Trophoblast cell (in vitro differentiated cells and primary cell): ENCODE measurements around the gene MMD2. TPM values are rescaled to one million over a fixed set of nuclear protein-coding genes. Genes with fewer than 3 reads are reported as not detected.

Experiments used
- DNase-seq, 2 donors: peaks; one replicate each; pipeline ENCODE4 v3.0.0-alpha.2; 2016
- H2AFZ ChIP-seq: 2 replicates; pipeline ENCODE4 v1.6.1; 2013; ENCODE audit warnings: low read length, moderate library complexity, mild to moderate bottlenecking; ENCODE audit not compliant: insufficient read depth, poor library complexity
- H2AK5ac ChIP-seq: 2 replicates; pipeline ENCODE4 v1.6.1; 2013; ENCODE audit warnings: mild to moderate bottlenecking, low read length
- H2BK120ac ChIP-seq: 2 replicates; pipeline ENCODE4 v1.6.1; 2013; ENCODE audit warnings: low read length, mild to moderate bottlenecking, moderate library complexity; ENCODE audit not compliant: insufficient read depth, poor library complexity
- H2BK12ac ChIP-seq: 2 replicates; pipeline ENCODE4 v1.6.1; 2013; ENCODE audit warnings: mild to moderate bottlenecking, low read length, moderate library complexity
- H2BK5ac ChIP-seq: 2 replicates; pipeline ENCODE4 v1.6.1; 2013; ENCODE audit warnings: low read length, low read depth, moderate library complexity, mild to moderate bottlenecking; ENCODE audit not compliant: poor library complexity
- H3K14ac ChIP-seq: 2 replicates; pipeline ENCODE4 v1.6.1; 2013; ENCODE audit warnings: mild to moderate bottlenecking, low read length
- H3K18ac ChIP-seq: 2 replicates; pipeline ENCODE4 v1.6.1; 2013; ENCODE audit warnings: mild to moderate bottlenecking, low read length
- H3K23ac ChIP-seq: 2 replicates; pipeline ENCODE4 v1.6.1; 2013; ENCODE audit warnings: low read length
- H3K27ac ChIP-seq: 2 replicates; pipeline ENCODE4 v1.5.1; 2013; ENCODE audit warnings: low read depth, mild to moderate bottlenecking, inconsistent platforms, low read length, moderate library complexity
- H3K27me3 ChIP-seq: 2 replicates; pipeline ENCODE4 v1.6.1; 2013; ENCODE audit warnings: inconsistent platforms, mild to moderate bottlenecking, low read length, moderate library complexity; ENCODE audit not compliant: insufficient read depth
- H3K36me3 ChIP-seq, 2 experiments: 1 replicate in 1 of 2; 2 replicates in 1 of 2; pipeline ENCODE4 v1.6.1; 2013; ENCODE audit warnings: low read length in 2 of 2, mild to moderate bottlenecking in 2 of 2, moderate library complexity in 1 of 2; ENCODE audit not compliant: insufficient read depth in 2 of 2, control insufficient read depth in 1 of 2
- H3K4ac ChIP-seq: 2 replicates; pipeline ENCODE4 v1.6.1; 2013; ENCODE audit warnings: low read depth, mild to moderate bottlenecking, low read length, moderate library complexity
- H3K4me1 ChIP-seq, 2 experiments: 1 replicate in 1 of 2; 2 replicates in 1 of 2; pipeline ENCODE4 v1.6.1; 2013; ENCODE audit warnings: low read length in 2 of 2, mild to moderate bottlenecking in 2 of 2, moderate library complexity in 1 of 2; ENCODE audit not compliant: insufficient read depth in 2 of 2, control insufficient read depth in 1 of 2
- H3K4me2 ChIP-seq: 2 replicates; pipeline ENCODE4 v1.6.1; 2013; ENCODE audit warnings: inconsistent platforms, mild to moderate bottlenecking, low read length, moderate library complexity
- H3K4me3 ChIP-seq: 2 replicates; pipeline ENCODE4 v1.5.1; 2013; ENCODE audit warnings: mild to moderate bottlenecking, low read depth, low read length, inconsistent platforms
- H3K79me1 ChIP-seq: one replicate; pipeline ENCODE4 v1.6.1; 2013; ENCODE audit warnings: low read length
- H3K79me2 ChIP-seq: 2 replicates; pipeline ENCODE4 v1.6.1; 2013; ENCODE audit warnings: low read length, mild to moderate bottlenecking; ENCODE audit not compliant: control insufficient read depth, insufficient read depth, poor library complexity
- H3K9ac ChIP-seq: 2 replicates; pipeline ENCODE4 v1.6.1; 2013; ENCODE audit warnings: mild to moderate bottlenecking, low read length
- H3K9me3 ChIP-seq: 2 replicates; pipeline ENCODE4 v1.6.1; 2013; ENCODE audit warnings: low read depth, mild to moderate bottlenecking, control low read depth, inconsistent platforms, low read length; ENCODE audit not compliant: insufficient read depth
- H4K12ac ChIP-seq: 2 replicates; pipeline ENCODE4 v1.6.1; 2013; ENCODE audit warnings: low read depth, mild to moderate bottlenecking, low read length, moderate library complexity
- H4K8ac ChIP-seq: 2 replicates; pipeline ENCODE4 v1.6.1; 2013; ENCODE audit warnings: low read depth, mild to moderate bottlenecking, low read length, moderate library complexity
- H4K91ac ChIP-seq: one replicate; pipeline ENCODE4 v1.6.1; 2013; ENCODE audit warnings: low read depth, mild to moderate bottlenecking, low read length, moderate library complexity
- WGBS: extraction: QIAGEN DNeasy Blood & Tissue Kit; methylation state at CpG from one replicate; pipeline ENCODE4 v1.1.7; 2013; ENCODE audit warnings: missing lambda C conversion rate; ENCODE audit not compliant: insufficient read length, insufficient coverage; ENCODE audit errors: extremely low coverage; 5-methylcytosine and 5-hydroxymethylcytosine counted together
- polyA plus RNA-seq: library from polyadenylated mRNA; stranded (reverse); fragments of 200-250 nt; gene quantifications from 2 replicates; pipeline ENCODE4 v1.2.3, GENCODE V29; 2013

The MMD2 gene
- not detected in 2 replicates for polyA plus RNA-seq

GRCh38 chr7:4958477-4959301, at the start of gene MMD2:
MMD2 (minus strand) TSS chr7:4959187; CDS start chr7:4959017, 170 bp downstream.
- H2BK5ac ChIP-seq, result no peak within 1 kb of the TSS
- H4K91ac ChIP-seq, result no peak within 1 kb of the TSS
- H3K27me3 ChIP-seq, result peaks cover 18% of the 10 kb centered on the region
- H3K9ac ChIP-seq, result no peak within 1 kb of the TSS
- no peak within 1 kb of the TSS for H2AFZ ChIP-seq
- no peaks in the 10 kb centered on the region for H3K9me3 ChIP-seq
- no peaks in the 10 kb centered on the region for H3K36me3 ChIP-seq
- no peak within 1 kb of the TSS for H2BK12ac ChIP-seq
- no peak within 1 kb of the TSS for H3K4me3 ChIP-seq
- no peak within 1 kb of the TSS for H2BK120ac ChIP-seq
- peak within 1 kb of the TSS; percentile 49 for H3K4me2 ChIP-seq
- H3K79me1 ChIP-seq, result no peaks in the 10 kb centered on the region
- no peak within 1 kb of the TSS for H4K12ac ChIP-seq
- no peaks in the 10 kb centered on the region for H3K79me2 ChIP-seq
- no peak within 1 kb of the TSS for H3K27ac ChIP-seq
- H3K4me1 ChIP-seq, result no peaks in the 10 kb centered on the region
- no CpG with 5 or more reads among the region's 87 CpGs for WGBS
- H3K23ac ChIP-seq, result no peak within 1 kb of the TSS
- no peak within 1 kb of the TSS for H3K14ac ChIP-seq
- no peak within 1 kb of the TSS for H2AK5ac ChIP-seq
- H3K18ac ChIP-seq, result no peak within 1 kb of the TSS
- no peak within 1 kb of the TSS for H4K8ac ChIP-seq
- no peak within 1 kb of the TSS for H3K4ac ChIP-seq
- DNase-seq, result no peak

- H3K9me3 ChIP-seq, result no peaks in the 10 kb centered on the region
- no peak overlapping the region for H2AK5ac ChIP-seq
- H3K18ac ChIP-seq, result no peak overlapping the region
- H3K4me3 ChIP-seq, result no peak overlapping the region
- no peak overlapping the region for H4K8ac ChIP-seq
- no peak overlapping the region for H3K23ac ChIP-seq
- no peak overlapping the region for H4K12ac ChIP-seq
- H3K4me2 ChIP-seq, result no peak overlapping the region
- no peak overlapping the region for H2BK120ac ChIP-seq
- H3K9ac ChIP-seq, result no peak overlapping the region
- no peak overlapping the region for H3K4ac ChIP-seq
- DNase-seq, result no peak
- H3K27ac ChIP-seq, result no peak overlapping the region
- no peak overlapping the region for H2BK5ac ChIP-seq
- no peaks in the 10 kb centered on the region for H3K79me1 ChIP-seq
- WGBS, result no CpG with 5 or more reads among the region's 1 CpG
- no peaks in the 10 kb centered on the region for H3K4me1 ChIP-seq
- no peak overlapping the region for H4K91ac ChIP-seq
- peaks cover 1 to 4% of the 10 kb centered on the region in 2 experiments for H3K36me3 ChIP-seq
- no peak overlapping the region for H3K14ac ChIP-seq
- H2BK12ac ChIP-seq, result no peak overlapping the region
- H3K79me2 ChIP-seq, result no peaks in the 10 kb centered on the region
- no peak overlapping the region for H2AFZ ChIP-seq
- no peaks in the 10 kb centered on the region for H3K27me3 ChIP-seq
These were observed 46.1 kb upstream of the MMD2 start for GRCh38 chr7:5005066-5005465.

GRCh38 chr7:5001911-5002310, 42.9 kb upstream of the MMD2 start:
- Histone ChIP-seq H3K14ac (no peak overlapping the region), H4K12ac (no peak overlapping the region), H2BK120ac (no peak overlapping the region), H3K27me3 (no peaks in the 10 kb centered on the region), H3K4ac (no peak overlapping the region), H3K79me1 (no peaks in the 10 kb centered on the region), H4K8ac (no peak overlapping the region), H2AK5ac (no peak overlapping the region), H3K4me3 (no peak overlapping the region), H3K27ac (no peak overlapping the region), H3K18ac (no peak overlapping the region), H3K36me3 (peaks cover 15% of the 10 kb centered on the region in 2 experiments), H2BK12ac (no peak overlapping the region), H2BK5ac (no peak overlapping the region), H3K4me2 (no peak overlapping the region), H3K9ac (no peak overlapping the region), H3K79me2 (no peaks in the 10 kb centered on the region), H3K4me1 (no peaks in the 10 kb centered on the region), H2AFZ (no peak overlapping the region), H3K23ac (no peak overlapping the region), H4K91ac (no peak overlapping the region), H3K9me3 (no peaks in the 10 kb centered on the region)
- no peak for DNase-seq
- WGBS, result no CpG with 5 or more reads among the region's 5 CpGs

- no peak overlapping the region for H3K4me3 ChIP-seq
- no peak overlapping the region for H2AFZ ChIP-seq
- no peak overlapping the region for H4K12ac ChIP-seq
- no CpG with 5 or more reads among the region's 4 CpGs for WGBS
- H3K4me1 ChIP-seq, result no peaks in the 10 kb centered on the region
- H3K9ac ChIP-seq, result no peak overlapping the region
- H2AK5ac ChIP-seq, result no peak overlapping the region
- H3K36me3 ChIP-seq, result peaks cover 23 to 24% of the 10 kb centered on the region in 2 experiments
- no peak overlapping the region for H3K4ac ChIP-seq
- H4K8ac ChIP-seq, result no peak overlapping the region
- H3K23ac ChIP-seq, result no peak overlapping the region
- no peak overlapping the region for H3K4me2 ChIP-seq
- H3K79me1 ChIP-seq, result no peaks in the 10 kb centered on the region
- no peaks in the 10 kb centered on the region for H3K79me2 ChIP-seq
- H2BK5ac ChIP-seq, result no peak overlapping the region
- no peaks in the 10 kb centered on the region for H3K27me3 ChIP-seq
- no peak overlapping the region for H2BK120ac ChIP-seq
- H3K18ac ChIP-seq, result no peak overlapping the region
- no peaks in the 10 kb centered on the region for H3K9me3 ChIP-seq
- H4K91ac ChIP-seq, result no peak overlapping the region
- H3K14ac ChIP-seq, result no peak overlapping the region
- no peak overlapping the region for H2BK12ac ChIP-seq
- DNase-seq, result peak in 1 of 2 donors; percentile 73
- H3K27ac ChIP-seq, result no peak overlapping the region
These were observed 42.0 kb upstream of the MMD2 start for GRCh38 chr7:5001003-5001402.
